Measurements from ENCODE around the gene RBMS3. TPM values are rescaled to one million over a fixed set of nuclear protein-coding genes. Genes with fewer than 3 reads are reported as not detected.

The RBMS3 gene
- total RNA-seq, 2 donors from 2014 or later, result 27.3 to 51.4 TPM

- H3K4me1 ChIP-seq, result no peaks in the 10 kb centered on the region
- H3K9me3 ChIP-seq, result no peaks in the 10 kb centered on the region
- no peaks in the 10 kb centered on the region for H3K36me3 ChIP-seq
- H3K27me3 ChIP-seq, result no peaks in the 10 kb centered on the region
- H3K27ac ChIP-seq, result no peak overlapping the region
- DNase-seq (ENCODE audit: low spot score), result no peak
- no peak for TF ChIP-seq CTCF (IDR thresholded peaks at IDR 0.05)
- H3K4me3 ChIP-seq, result no peak overlapping the region
These were observed 13.6 kb upstream of the RBMS3 start for GRCh38 chr3:29267226-29267625.

DNA sequence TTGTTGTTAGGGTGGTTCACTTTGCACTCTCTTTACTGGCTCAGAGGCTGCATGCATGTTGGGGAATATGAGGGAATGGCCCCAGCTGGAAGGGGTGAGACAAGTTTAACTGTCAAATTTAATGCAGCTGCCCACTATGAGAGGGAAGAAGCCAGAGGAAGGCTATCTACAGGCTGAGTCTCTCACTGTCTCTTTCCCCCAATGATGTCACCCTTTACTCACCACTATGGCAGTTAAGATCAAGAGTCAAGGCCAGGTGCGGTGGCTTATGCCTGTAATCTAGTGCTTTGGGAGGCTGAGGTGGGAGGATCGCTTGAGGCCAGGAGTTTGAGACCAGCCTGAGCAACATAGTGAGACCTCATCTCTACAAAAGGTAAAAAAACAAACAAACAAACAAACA lies 12.2 kb upstream of the RBMS3 start:
- H3K9me3 ChIP-seq, result no peaks in the 10 kb centered on the region
- H3K4me1 ChIP-seq, result no peaks in the 10 kb centered on the region
- H3K27ac ChIP-seq, result no peak overlapping the region
- H3K4me3 ChIP-seq, result no peak overlapping the region
- no peak for DNase-seq (ENCODE audit: low spot score)
- no peaks in the 10 kb centered on the region for H3K36me3 ChIP-seq
- TF ChIP-seq CTCF (IDR thresholded peaks at IDR 0.05), result no peak
- no peaks in the 10 kb centered on the region for H3K27me3 ChIP-seq

DNA sequence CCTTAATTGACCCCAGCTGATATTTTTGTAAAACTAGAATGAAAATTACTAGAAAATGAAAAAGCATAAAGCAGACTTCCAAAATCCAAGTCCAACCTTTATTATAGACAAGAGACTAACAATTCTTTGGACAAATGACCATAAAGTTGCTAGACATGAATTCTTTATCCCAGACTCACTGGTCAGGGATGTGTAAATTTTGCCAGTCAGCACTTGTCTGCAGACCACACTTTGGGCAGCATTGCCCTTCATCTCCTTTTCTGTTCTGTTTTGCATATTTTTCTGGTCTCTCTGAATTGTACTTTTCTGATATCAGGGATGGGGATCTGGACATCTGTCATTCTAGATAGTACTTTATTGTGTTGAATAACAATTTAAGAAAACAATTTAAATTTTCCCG lies 10.1 kb upstream of the RBMS3 start:
- Histone ChIP-seq H3K4me3 (no peak overlapping the region), H3K36me3 (no peaks in the 10 kb centered on the region), H3K9me3 (no peaks in the 10 kb centered on the region), H3K27me3 (no peaks in the 10 kb centered on the region), H3K4me1 (no peaks in the 10 kb centered on the region), H3K27ac (no peak overlapping the region)
- no peak for TF ChIP-seq CTCF (IDR thresholded peaks at IDR 0.05)
- DNase-seq (ENCODE audit: low spot score), result no peak

DNA sequence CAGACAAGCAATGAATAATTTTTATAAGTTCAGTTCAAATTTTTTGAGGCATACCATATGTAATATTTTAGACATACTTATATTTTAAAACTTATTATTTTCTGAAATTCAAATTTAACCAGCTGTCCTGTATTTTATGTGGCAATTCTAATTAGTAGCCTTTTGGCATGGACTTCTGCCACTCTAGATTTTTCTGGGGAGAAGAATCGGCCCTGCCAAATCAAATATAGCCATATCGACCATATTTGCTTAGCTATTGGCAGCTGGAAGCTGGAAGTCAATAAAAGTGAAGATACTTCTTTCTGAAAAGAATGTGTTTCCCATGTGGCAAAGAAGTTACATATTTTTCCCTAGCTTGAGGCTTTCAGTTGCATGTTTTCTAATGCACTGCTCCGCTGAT lies 9.4 kb upstream of the RBMS3 start:
- Histone ChIP-seq H3K27ac (no peak overlapping the region), H3K27me3 (no peaks in the 10 kb centered on the region), H3K36me3 (no peaks in the 10 kb centered on the region), H3K4me1 (no peaks in the 10 kb centered on the region), H3K9me3 (no peaks in the 10 kb centered on the region), H3K4me3 (no peak overlapping the region)
- no peak for TF ChIP-seq CTCF (IDR thresholded peaks at IDR 0.05)
- DNase-seq (ENCODE audit: low spot score), result no peak

- no peak for DNase-seq (ENCODE audit: low spot score)
- Histone ChIP-seq H3K4me3 (no peak overlapping the region), H3K9me3 (no peaks in the 10 kb centered on the region), H3K4me1 (peaks cover 0 to 21% of the 10 kb centered on the region in 2 donors), H3K27me3 (no peaks in the 10 kb centered on the region), H3K27ac (no peak overlapping the region), H3K36me3 (no peaks in the 10 kb centered on the region)
- no peak for TF ChIP-seq CTCF (IDR thresholded peaks at IDR 0.05)
These were observed 6.2 kb upstream of the RBMS3 start for GRCh38 chr3:29274667-29275066.

DNA sequence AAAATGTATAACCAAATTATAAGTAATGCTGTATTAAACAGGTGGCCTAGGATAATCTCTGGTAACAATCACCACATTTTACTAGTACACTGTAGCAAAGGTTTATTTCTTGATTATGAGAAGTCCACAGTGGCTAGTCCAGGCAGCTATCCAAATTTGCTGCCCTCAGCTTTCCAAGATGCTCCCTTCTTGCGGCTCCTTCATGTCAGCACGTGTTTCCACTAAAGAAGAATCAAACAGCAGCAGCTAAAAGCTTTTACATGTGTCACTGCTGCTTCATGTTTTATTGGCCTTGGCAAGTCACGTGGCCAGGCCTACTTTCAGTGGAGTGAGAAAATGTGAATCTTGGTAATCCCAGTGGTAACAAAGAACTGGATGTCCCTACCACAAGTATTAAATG lies 5.6 kb upstream of the RBMS3 start:
- no peak for DNase-seq (ENCODE audit: low spot score)
- Histone ChIP-seq H3K4me3 (no peak overlapping the region), H3K4me1 (peaks cover 0 to 27% of the 10 kb centered on the region in 2 donors), H3K36me3 (no peaks in the 10 kb centered on the region), H3K27ac (no peak overlapping the region), H3K9me3 (no peaks in the 10 kb centered on the region), H3K27me3 (no peaks in the 10 kb centered on the region)
- no peak for TF ChIP-seq CTCF (IDR thresholded peaks at IDR 0.05)
